B cell (primary cell): Measurements from ENCODE around the gene MEIKIN. TPM values are rescaled to one million over a fixed set of nuclear protein-coding genes. Genes with fewer than 3 reads are reported as not detected.
A peak's percentile ranks its signal among the peaks of the same experiment; 100 is the strongest.

Experiments used
- ATAC-seq: fragments of 200-7000 bp; cut with Tn5 transposase; one replicate; pipeline ENCODE4 v1.10.0; 2021; ENCODE audit warnings: low read depth, mild to moderate bottlenecking, moderate number of reproducible peaks, moderate library complexity
- CTCF ChIA-PET: fragments of 350-600 bp; sonication (Branson Sonifier 250); formaldehyde crosslinking; loops from one replicate; lab custom pipeline; 2021; ENCODE audit warnings: antibody characterized with exemption, inconsistent platforms; lab: Charles Lee
- POLR2A ChIA-PET: fragments of 350-600 bp; sonication (Branson Sonifier 250); formaldehyde crosslinking; loops from one replicate; lab custom pipeline; 2021; ENCODE audit warnings: antibody characterized with exemption; lab: Charles Lee
- DNase-seq: peaks from one replicate; pipeline ENCODE4 v3.0.0; 2013
- H2AFZ ChIP-seq: 2 replicates; pipeline ENCODE4 v1.6.1; 2012; ENCODE audit warnings: mild to moderate bottlenecking, low read depth, low read length; ENCODE audit not compliant: insufficient read depth, poor library complexity, severe bottlenecking
- H3K27ac ChIP-seq, 2 donors: 1 replicate in 1 of 2; 2 replicates in 1 of 2; pipeline ENCODE4 v1.5.1; 2012 to 2013; ENCODE audit warnings: low read length in 2 of 2, mild to moderate bottlenecking in 2 of 2, moderate library complexity in 1 of 2
- H3K27me3 ChIP-seq, 4 experiments: fragments of 200-600 bp in 1 of 4; sonication (generic) in 1 of 4; replicated peaks in 1 of 4; 1 replicate in 2 of 4; 2 replicates in 2 of 4; pipeline versions ENCODE4 v1.6.1 to v1.7.0; 2013 to 2016; ENCODE audit warnings: low read length in 3 of 4, mild to moderate bottlenecking in 2 of 4, mixed read lengths in 1 of 4, moderate library complexity in 1 of 4; ENCODE audit not compliant: insufficient read depth in 4 of 4, control insufficient read depth in 3 of 4; ENCODE audit errors: control extremely low read depth in 1 of 4
- H3K36me3 ChIP-seq, 2 experiments: replicated peaks in 1 of 2; 1 replicate in 1 of 2; 2 replicates in 1 of 2; pipeline versions ENCODE4 v1.6.1 to v1.7.1; 2013; ENCODE audit warnings: low read length in 1 of 2; ENCODE audit not compliant: insufficient read depth in 2 of 2, control insufficient read depth in 1 of 2; ENCODE audit errors: control extremely low read depth in 1 of 2, extremely low read depth in 1 of 2
- H3K4me1 ChIP-seq, 2 donors: fragments of 200-600 bp in 1 of 2; sonication (generic) in 1 of 2; 1 replicate in 1 of 2; 2 replicates in 1 of 2; pipeline versions ENCODE4 v1.5.1 to v1.6.1; 2013 to 2017; ENCODE audit warnings: low read length in 2 of 2; ENCODE audit not compliant: control insufficient read depth in 2 of 2, insufficient read depth in 2 of 2
- H3K4me2 ChIP-seq: replicated peaks from 2 replicates; pipeline ENCODE3; 2012; ENCODE audit warnings: mild to moderate bottlenecking, low read depth, low read length; ENCODE audit not compliant: poor library complexity, severe bottlenecking
- H3K4me3 ChIP-seq, 5 experiments: fragments of 200-600 bp in 1 of 5; sonication (generic) in 1 of 5; 1 replicate in 3 of 5; 2 replicates in 2 of 5; pipeline versions ENCODE4 v1.5.1 to v1.7.0; 2011 to 2016; ENCODE audit warnings: low read length in 4 of 5, mild to moderate bottlenecking in 4 of 5, low read depth in 2 of 5, control low read depth in 1 of 5, moderate library complexity in 1 of 5; ENCODE audit not compliant: insufficient read depth in 1 of 5; ENCODE audit errors: control extremely low read depth in 1 of 5, extremely low read depth in 1 of 5
- H3K79me2 ChIP-seq: fragments of 200-600 bp; sonication (generic); one replicate; pipeline ENCODE4 v1.6.0; 2016; ENCODE audit warnings: low read length; ENCODE audit not compliant: control insufficient read depth, insufficient read depth
- H3K9ac ChIP-seq: fragments of 200-600 bp; sonication (generic); 2 replicates; pipeline ENCODE4 v1.6.1; 2017; ENCODE audit warnings: mild to moderate bottlenecking, low read length, moderate library complexity
- H3K9me3 ChIP-seq, 3 donors: one replicate each; pipeline versions ENCODE4 v1.6.1 to v1.7.1; 2013; ENCODE audit warnings: low read length in 2 of 3; ENCODE audit not compliant: control insufficient read depth in 2 of 3, insufficient read depth in 1 of 3; ENCODE audit errors: control extremely low read depth in 1 of 3
- H4K20me1 ChIP-seq: 2 replicates; pipeline ENCODE4 v1.6.0; 2012; ENCODE audit warnings: mild to moderate bottlenecking, low read length; ENCODE audit not compliant: insufficient read depth, control insufficient read depth, poor library complexity, severe bottlenecking
- H3K27ac Mint-ChIP-seq: one replicate; pipeline ENCODE4 v1.8.0; 2021; ENCODE audit warnings: mixed read lengths
- H3K27me3 Mint-ChIP-seq: one replicate; pipeline ENCODE4 v1.8.0; 2021; ENCODE audit warnings: mixed read lengths
- H3K4me1 Mint-ChIP-seq: one replicate; pipeline ENCODE4 v1.8.0; 2021; ENCODE audit warnings: mixed read lengths
- H3K4me3 Mint-ChIP-seq: one replicate; pipeline ENCODE4 v1.8.0; 2021; ENCODE audit warnings: mixed read lengths
- H3K9me3 Mint-ChIP-seq: one replicate; pipeline ENCODE4 v1.8.0; 2022; ENCODE audit warnings: mixed read lengths; ENCODE audit not compliant: insufficient read depth
- EZH2 ChIP-seq: IDR thresholded peaks from 2 replicates; pipeline ENCODE4 v1.6.1; 2012; ENCODE audit warnings: borderline replicate concordance, low read depth, mild to moderate bottlenecking, moderate library complexity, low read length; ENCODE audit not compliant: insufficient read depth, poor library complexity, severe bottlenecking
- WGBS: methylation state at CpG from one replicate; pipeline ENCODE4 v1.1.5; 2013; ENCODE audit warnings: missing lambda C conversion rate; ENCODE audit not compliant: insufficient coverage; 5-methylcytosine and 5-hydroxymethylcytosine counted together
- intact Hi-C: fragments of 100-400 bp; cut with micrococcal nuclease; formaldehyde crosslinking; loops from one replicate; pipeline ENCODE4 v1.10.0; 2022
- polyA plus RNA-seq: library from polyadenylated mRNA; depleted of rRNA; stranded (reverse); fragments of >200 nt; gene quantifications from 2 replicates; pipeline ENCODE4 v1.2.3, GENCODE V29; 2012
- total RNA-seq, 2 donors: library from RNA; stranded (reverse); fragments of 120-200 nt in 1 of 2; gene quantifications; 1 replicate in 1 of 2; 2 replicates in 1 of 2; pipeline versions ENCODE4 v1.2.3 to v1.2.4, GENCODE V29; 2013 to 2022
- TF ChIP-seq, protein P1 (sequence below): fragments of 200-600 bp; IDR thresholded peaks from one replicate; pipeline ENCODE4 v1.8.0; 2022; ENCODE audit warnings: antibody characterized with exemption, mild to moderate bottlenecking

The MEIKIN gene
- total and polyA plus RNA-seq, 2 donors (not counting 1 experiment from before 2014, with no cell fraction given): not detected

DNA sequence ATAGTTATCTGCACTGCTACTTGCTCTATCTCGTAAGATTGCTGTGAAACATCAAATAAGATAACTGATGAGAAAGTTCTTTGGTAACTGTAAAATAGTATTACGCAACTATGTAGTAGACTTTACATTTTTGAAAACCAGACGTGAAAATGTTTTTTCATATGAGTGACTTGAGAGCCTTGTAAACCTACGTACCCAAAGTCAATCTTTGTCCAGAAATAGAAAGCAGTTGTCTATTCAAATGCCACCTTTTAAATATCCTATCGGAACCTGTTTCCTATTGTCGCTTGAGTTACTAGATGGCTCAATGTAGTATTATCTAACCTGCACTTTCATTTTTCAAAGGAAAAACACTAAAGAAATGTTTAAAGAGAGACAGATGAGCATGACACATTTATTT is 150.2 kb downstream of the MEIKIN start:
- Histone ChIP-seq H3K4me2 (peak overlapping the region; percentile 99), H2AFZ (no peak overlapping the region), H3K27me3 (no peaks in the 10 kb centered on the region), H3K9me3 (no peaks in the 10 kb centered on the region), H4K20me1 (peaks cover 16% of the 10 kb centered on the region), H3K27ac (peak overlapping the region in 1 of 2 donors; percentile 34), H3K36me3 (no peaks in the 10 kb centered on the region), H3K79me2 (peaks cover 74% of the 10 kb centered on the region), H3K9ac (peak overlapping the region; percentile 99), H3K4me1 (peaks cover 15 to 24% of the 10 kb centered on the region in 2 donors), H3K4me3 (peak overlapping the region in 3 of 5 experiments; percentile 76 to 82 (median 81))
- no peak for ATAC-seq
- POLR2A ChIA-PET: no interaction called here
- TF ChIP-seq, protein P1, sequence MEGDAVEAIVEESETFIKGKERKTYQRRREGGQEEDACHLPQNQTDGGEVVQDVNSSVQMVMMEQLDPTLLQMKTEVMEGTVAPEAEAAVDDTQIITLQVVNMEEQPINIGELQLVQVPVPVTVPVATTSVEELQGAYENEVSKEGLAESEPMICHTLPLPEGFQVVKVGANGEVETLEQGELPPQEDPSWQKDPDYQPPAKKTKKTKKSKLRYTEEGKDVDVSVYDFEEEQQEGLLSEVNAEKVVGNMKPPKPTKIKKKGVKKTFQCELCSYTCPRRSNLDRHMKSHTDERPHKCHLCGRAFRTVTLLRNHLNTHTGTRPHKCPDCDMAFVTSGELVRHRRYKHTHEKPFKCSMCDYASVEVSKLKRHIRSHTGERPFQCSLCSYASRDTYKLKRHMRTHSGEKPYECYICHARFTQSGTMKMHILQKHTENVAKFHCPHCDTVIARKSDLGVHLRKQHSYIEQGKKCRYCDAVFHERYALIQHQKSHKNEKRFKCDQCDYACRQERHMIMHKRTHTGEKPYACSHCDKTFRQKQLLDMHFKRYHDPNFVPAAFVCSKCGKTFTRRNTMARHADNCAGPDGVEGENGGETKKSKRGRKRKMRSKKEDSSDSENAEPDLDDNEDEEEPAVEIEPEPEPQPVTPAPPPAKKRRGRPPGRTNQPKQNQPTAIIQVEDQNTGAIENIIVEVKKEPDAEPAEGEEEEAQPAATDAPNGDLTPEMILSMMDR: no peak
- no peak for TF ChIP-seq EZH2
- H3K9me3 Mint-ChIP-seq: no peaks in the 10 kb centered on the region
- 0% methylated on average over 1 of the region's 6 CpGs for WGBS
- no peak for DNase-seq
- peaks cover 50% of the 10 kb centered on the region for H3K4me1 Mint-ChIP-seq
- intact Hi-C loops: loop anchor here (5.0 to 10.0 kb wide), 3 partner anchors 50 to 627 kb away; no protein-coding TSS in a partner anchor
- peak overlapping the region; percentile 98 for H3K4me3 Mint-ChIP-seq
- H3K27me3 Mint-ChIP-seq: no peaks in the 10 kb centered on the region
- H3K27ac Mint-ChIP-seq: peak overlapping the region; percentile 57
- CTCF ChIA-PET: interaction anchor here (0.6 kb wide), 1 partner anchor 18 kb away, joined by 3 read pairs; no protein-coding TSS in a partner anchor

DNA sequence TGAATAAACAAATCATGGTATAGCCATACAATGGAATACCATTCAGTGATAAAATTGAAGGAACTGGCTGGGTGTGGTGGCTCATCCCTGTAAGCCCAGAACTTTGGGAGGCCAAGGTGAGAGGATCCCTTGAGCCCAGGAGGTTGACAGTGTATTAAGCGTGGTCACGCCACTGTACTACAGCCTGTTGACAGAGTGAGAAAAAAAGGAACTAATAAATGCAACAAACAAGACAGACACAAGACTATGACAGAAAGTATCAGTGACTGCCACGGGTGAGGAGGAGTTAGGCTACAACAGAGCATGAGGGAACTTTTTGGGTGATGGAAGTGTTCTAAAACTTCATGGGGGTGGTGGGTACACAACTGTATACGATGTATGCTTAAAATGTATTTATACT is 150.9 kb downstream of the MEIKIN start:
- Histone ChIP-seq H3K4me2 (peak overlapping the region; percentile 99), H3K36me3 (no peaks in the 10 kb centered on the region), H2AFZ (no peak overlapping the region), H3K9ac (no peak overlapping the region), H3K79me2 (peaks cover 80% of the 10 kb centered on the region), H3K27ac (peak overlapping the region in 1 of 2 donors; percentile 34), H4K20me1 (peaks cover 22% of the 10 kb centered on the region), H3K4me1 (peaks cover 15 to 24% of the 10 kb centered on the region in 2 donors), H3K27me3 (no peaks in the 10 kb centered on the region), H3K4me3 (peak overlapping the region in 1 of 5 experiments; percentile 12), H3K9me3 (no peaks in the 10 kb centered on the region)
- Mint-ChIP-seq H3K4me1 (peaks cover 54% of the 10 kb centered on the region), H3K27me3 (no peaks in the 10 kb centered on the region), H3K9me3 (no peaks in the 10 kb centered on the region), H3K4me3 (peak overlapping the region; percentile 98), H3K27ac (peak overlapping the region; percentile 60)
- WGBS: no CpG with 5 or more reads among the region's 4 CpGs
- ATAC-seq (no peak), DNase-seq (peak; percentile 46)
- TF ChIP-seq, protein P1: no peak
- TF ChIP-seq EZH2: no peak
- intact Hi-C loops: loop anchor here (10.0 kb wide), 2 partner anchors 50 to 420 kb away; no protein-coding TSS in a partner anchor
- POLR2A ChIA-PET: no interaction called here
- CTCF ChIA-PET: interaction anchor here (0.6 kb wide), 1 partner anchor 18 kb away, joined by 3 read pairs; no protein-coding TSS in a partner anchor
